ENCODE results near the gene CSHL1. TPM values are rescaled to one million over a fixed set of nuclear protein-coding genes. Genes with fewer than 3 reads are reported as not detected.
"Not testable (repeated sequence)": the region's sequence is repeated elsewhere in the genome, so short reads cannot be mapped to it uniquely, and the experiment has no call there.

CSHL1 gene
- total and polyA plus RNA-seq, 2 donors (not counting 1 experiment from before 2014, with no cell fraction given) = not detected

- Histone ChIP-seq H4K20me1 (ENCODE audit: control insufficient read depth, extremely low read depth, insufficient read depth, low read length) (no peaks in the 10 kb centered on the region), H3K4me3 (replicated peaks in 1 of 4; ENCODE audit: control extremely low read depth in 1 of 4, insufficient read depth in 1 of 4, low read depth in 3 of 4, low read length in 4 of 4) (no peak overlapping the region), H3K4me1 (ENCODE audit: control insufficient read depth, extremely low read depth, insufficient read depth, low read length) (no peaks in the 10 kb centered on the region), H3K27ac (ENCODE audit: insufficient read depth, low read length) (no peak overlapping the region), H3K79me2 (ENCODE audit: control insufficient read depth, insufficient read depth, low read length) (no peaks in the 10 kb centered on the region), H3K36me3 (ENCODE audit: control insufficient read depth, insufficient read depth, low read length) (no peaks in the 10 kb centered on the region), H3K4me2 (ENCODE audit: extremely low read depth, insufficient read depth, low read length) (no peak overlapping the region), H3K9ac (ENCODE audit: insufficient read depth, low read length) (no peak overlapping the region), H3K9me3 (ENCODE audit: control insufficient read depth, insufficient read depth, low read depth, low read length) (no peaks in the 10 kb centered on the region), H2AFZ (ENCODE audit: low read length) (no peak overlapping the region), H3K27me3 (ENCODE audit: control insufficient read depth, insufficient read depth, low read length) (peaks cover 6% of the 10 kb centered on the region)
- no peak for DNase-seq (ENCODE audit: low read depth in 2 of 2)
- TF ChIP-seq CTCF (conservative IDR thresholded peaks at IDR 0.05 in 1 of 2, IDR thresholded peaks at IDR 0.05 in 1 of 2; ENCODE audit: low read depth in 1 of 2, low read length in 2 of 2) (no peak), EZH2 (IDR thresholded peaks at IDR 0.05; ENCODE audit: low read length, missing control alignments) (no peak)
These were observed 14.6 kb upstream of the CSHL1 start for GRCh38 chr17:63925615-63926014.

- not testable (repeated sequence) for H3K79me2 ChIP-seq (ENCODE audit: control insufficient read depth, insufficient read depth, low read length); DNase-seq (ENCODE audit: low read depth in 2 of 2); H3K4me1 ChIP-seq (ENCODE audit: control insufficient read depth, extremely low read depth, insufficient read depth, low read length); H4K20me1 ChIP-seq (ENCODE audit: control insufficient read depth, extremely low read depth, insufficient read depth, low read length); H3K4me2 ChIP-seq (ENCODE audit: extremely low read depth, insufficient read depth, low read length); H3K36me3 ChIP-seq (ENCODE audit: control insufficient read depth, insufficient read depth, low read length); H3K27ac ChIP-seq (ENCODE audit: insufficient read depth, low read length); H3K27me3 ChIP-seq (ENCODE audit: control insufficient read depth, insufficient read depth, low read length); H2AFZ ChIP-seq (ENCODE audit: low read length); H3K4me3 ChIP-seq (replicated peaks in 1 of 4; ENCODE audit: control extremely low read depth in 1 of 4, insufficient read depth in 1 of 4, low read depth in 3 of 4, low read length in 4 of 4); H3K9me3 ChIP-seq (ENCODE audit: control insufficient read depth, insufficient read depth, low read depth, low read length); H3K9ac ChIP-seq (ENCODE audit: insufficient read depth, low read length)
These were observed 11.3 kb upstream of the CSHL1 start for GRCh38 chr17:63922402-63922801.

GRCh38 chr17:63920779-63921178 lies 9.7 kb upstream of the CSHL1 start:
- not testable (repeated sequence) for H3K4me1 ChIP-seq (ENCODE audit: control insufficient read depth, extremely low read depth, insufficient read depth, low read length); H3K79me2 ChIP-seq (ENCODE audit: control insufficient read depth, insufficient read depth, low read length); H2AFZ ChIP-seq (ENCODE audit: low read length)

GRCh38 chr17:63920050-63920449 lies 9.0 kb upstream of the CSHL1 start:
- not testable (repeated sequence) for H3K27me3 ChIP-seq (ENCODE audit: control insufficient read depth, insufficient read depth, low read length); H3K4me2 ChIP-seq (ENCODE audit: extremely low read depth, insufficient read depth, low read length); H3K4me1 ChIP-seq (ENCODE audit: control insufficient read depth, extremely low read depth, insufficient read depth, low read length); H3K27ac ChIP-seq (ENCODE audit: insufficient read depth, low read length); H4K20me1 ChIP-seq (ENCODE audit: control insufficient read depth, extremely low read depth, insufficient read depth, low read length); H2AFZ ChIP-seq (ENCODE audit: low read length); H3K79me2 ChIP-seq (ENCODE audit: control insufficient read depth, insufficient read depth, low read length); DNase-seq (ENCODE audit: low read depth in 2 of 2); H3K36me3 ChIP-seq (ENCODE audit: control insufficient read depth, insufficient read depth, low read length); H3K9ac ChIP-seq (ENCODE audit: insufficient read depth, low read length); H3K4me3 ChIP-seq (replicated peaks in 1 of 4; ENCODE audit: control extremely low read depth in 1 of 4, insufficient read depth in 1 of 4, low read depth in 3 of 4, low read length in 4 of 4); H3K9me3 ChIP-seq (ENCODE audit: control insufficient read depth, insufficient read depth, low read depth, low read length)

More at GRCh38 chr17:63920779-63921178, 9.7 kb upstream of the CSHL1 start:
- H3K27ac ChIP-seq (ENCODE audit: insufficient read depth, low read length); H4K20me1 ChIP-seq (ENCODE audit: control insufficient read depth, extremely low read depth, insufficient read depth, low read length); H3K9ac ChIP-seq (ENCODE audit: insufficient read depth, low read length); H3K36me3 ChIP-seq (ENCODE audit: control insufficient read depth, insufficient read depth, low read length); H3K4me2 ChIP-seq (ENCODE audit: extremely low read depth, insufficient read depth, low read length); H3K4me3 ChIP-seq (replicated peaks in 1 of 4; ENCODE audit: control extremely low read depth in 1 of 4, insufficient read depth in 1 of 4, low read depth in 3 of 4, low read length in 4 of 4); DNase-seq (ENCODE audit: low read depth in 2 of 2); H3K9me3 ChIP-seq (ENCODE audit: control insufficient read depth, insufficient read depth, low read depth, low read length); H3K27me3 ChIP-seq (ENCODE audit: control insufficient read depth, insufficient read depth, low read length): not testable (repeated sequence)
